Measurements from ENCODE around the gene FSIP1. TPM values are rescaled to one million over a fixed set of nuclear protein-coding genes. Genes with fewer than 3 reads are reported as not detected.

FSIP1 gene
- total RNA-seq, 2 donors from 2014 or later, result 0.67 to 1.7 TPM

DNA sequence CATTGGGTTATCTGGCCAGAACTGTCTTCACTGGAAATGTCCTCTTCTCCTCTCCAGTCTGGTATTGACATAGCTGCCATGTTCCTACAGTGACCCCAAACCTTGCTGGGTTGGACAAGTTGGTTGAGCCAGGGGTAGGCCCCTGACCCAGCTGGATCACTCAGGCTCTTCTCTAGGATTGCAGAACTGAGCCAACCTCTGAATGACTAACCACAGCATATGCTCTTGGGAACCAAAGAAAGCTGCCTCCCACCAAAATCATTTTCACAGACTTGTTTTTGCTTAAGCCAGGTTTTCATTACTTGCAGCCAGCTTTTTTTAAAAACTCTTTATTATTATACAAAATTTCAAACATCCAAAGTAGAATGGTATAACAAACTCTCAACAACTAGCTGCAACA is 41.4 kb downstream of the FSIP1 start:
- ATAC-seq, result no peak

DNA sequence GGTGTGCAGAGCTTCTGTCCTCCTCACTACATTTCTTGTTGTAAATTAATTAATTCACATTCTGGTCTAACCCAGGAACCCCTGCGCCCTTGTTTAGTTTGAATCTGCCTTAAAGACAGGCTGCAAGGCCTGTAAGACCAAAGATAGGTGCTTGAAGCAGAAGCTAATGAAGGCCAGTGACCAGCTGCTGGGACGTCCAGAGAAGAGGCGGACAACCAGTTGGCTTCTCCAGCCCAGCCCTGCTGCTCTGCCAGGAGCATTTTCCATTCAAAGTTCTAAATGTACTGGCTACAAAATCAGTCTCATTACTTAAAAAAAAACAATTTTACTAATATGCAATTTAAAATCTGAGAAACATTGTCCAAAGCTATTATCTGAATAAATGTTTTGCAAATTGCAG is 43.6 kb downstream of the FSIP1 start:
- no peak overlapping the region for H3K27ac Mint-ChIP-seq
- H3K36me3 Mint-ChIP-seq (ENCODE audit: low read depth), result no peaks in the 10 kb centered on the region
- ATAC-seq (no peak), DNase-seq (no peak)
- H3K4me1 Mint-ChIP-seq, result no peaks in the 10 kb centered on the region
- H3K9me3 ChIP-seq (ENCODE audit: control insufficient read depth, low read length, poor library complexity, severe bottlenecking), result no peaks in the 10 kb centered on the region
- no peak overlapping the region for H3K4me3 Mint-ChIP-seq
- H3K27me3 Mint-ChIP-seq, result peaks cover 15% of the 10 kb centered on the region

More for the DNA sequence above, 41.4 kb downstream of the FSIP1 start:
- H3K27ac Mint-ChIP-seq, result no peak overlapping the region
- no peak for DNase-seq
- H3K36me3 Mint-ChIP-seq (ENCODE audit: low read depth), result peaks cover under 1% of the 10 kb centered on the region
- H3K4me3 Mint-ChIP-seq, result no peak overlapping the region
- no peaks in the 10 kb centered on the region for H3K9me3 ChIP-seq (ENCODE audit: control insufficient read depth, low read length, poor library complexity, severe bottlenecking)
- H3K27me3 Mint-ChIP-seq, result peaks cover 23% of the 10 kb centered on the region
- H3K4me1 Mint-ChIP-seq, result peaks cover 2% of the 10 kb centered on the region

DNA sequence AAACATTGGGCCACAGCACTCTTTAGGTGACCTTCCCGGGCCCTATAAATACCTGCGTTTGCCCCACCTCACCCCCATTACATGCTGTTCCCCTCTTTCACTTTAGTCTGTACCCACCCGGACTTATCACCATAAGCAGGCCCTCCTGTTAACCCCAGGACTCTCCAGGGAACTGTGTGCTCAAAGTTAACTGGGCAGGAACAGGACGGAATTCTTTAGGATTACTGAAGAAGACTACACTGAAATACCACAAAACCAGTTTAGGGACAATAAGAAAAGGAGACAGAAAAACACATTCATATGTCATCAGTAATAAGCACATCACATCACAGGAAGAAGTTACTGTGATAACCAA is 45.5 kb downstream of the FSIP1 start:
- no peak for DNase-seq
- peaks cover under 1% of the 10 kb centered on the region for H3K27me3 Mint-ChIP-seq
- no peaks in the 10 kb centered on the region for H3K9me3 ChIP-seq (ENCODE audit: control insufficient read depth, low read length, poor library complexity, severe bottlenecking)
- no peak overlapping the region for H3K27ac Mint-ChIP-seq
- no peak for ATAC-seq
- H3K4me1 Mint-ChIP-seq, result no peaks in the 10 kb centered on the region
- no peak overlapping the region for H3K4me3 Mint-ChIP-seq
- no peaks in the 10 kb centered on the region for H3K36me3 Mint-ChIP-seq (ENCODE audit: low read depth)

DNA sequence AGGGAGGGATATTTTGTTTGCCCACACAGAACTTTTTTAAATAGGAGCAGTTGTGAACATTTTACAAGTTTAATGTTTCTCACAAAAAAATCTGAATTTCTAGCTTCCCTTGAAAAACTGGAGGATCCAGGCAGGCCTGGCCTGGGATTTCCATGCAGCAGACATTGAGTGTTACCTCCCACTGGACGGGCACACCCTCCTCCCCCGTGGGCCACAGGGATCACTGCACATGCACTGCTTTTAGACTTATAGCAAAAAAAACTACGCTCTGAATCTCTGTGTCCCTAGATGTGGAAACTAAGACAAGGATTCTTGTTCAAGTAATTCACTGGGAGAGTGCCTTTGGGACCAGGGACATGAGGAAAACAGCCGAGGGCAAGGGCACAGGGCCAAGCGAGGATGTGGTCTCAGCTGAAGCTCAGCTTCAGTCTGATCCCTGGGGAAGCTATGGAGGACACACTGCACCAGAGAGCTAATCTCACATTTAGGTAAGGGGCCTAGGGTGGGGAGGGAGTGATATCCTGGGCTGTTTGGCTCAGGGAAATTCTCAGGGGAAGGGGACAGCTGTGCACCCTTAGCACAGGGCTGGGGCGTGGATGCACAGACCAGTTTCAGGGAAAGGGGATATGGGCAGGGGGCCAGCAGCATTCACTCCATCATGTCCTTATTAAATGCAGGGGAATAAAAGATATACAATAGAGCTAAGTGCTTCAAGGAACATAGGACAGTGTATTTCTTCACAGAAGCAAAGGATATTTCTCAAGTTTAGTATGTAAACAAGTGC is 46.0 kb downstream of the FSIP1 start:
- H3K36me3 Mint-ChIP-seq (ENCODE audit: low read depth), result no peaks in the 10 kb centered on the region
- no peaks in the 10 kb centered on the region for H3K4me1 Mint-ChIP-seq
- DNase-seq (no peak), ATAC-seq (no peak)
- H3K27me3 Mint-ChIP-seq, result no peaks in the 10 kb centered on the region
- no peak overlapping the region for H3K27ac Mint-ChIP-seq
- H3K4me3 Mint-ChIP-seq, result no peak overlapping the region
- H3K9me3 ChIP-seq (ENCODE audit: control insufficient read depth, low read length, poor library complexity, severe bottlenecking), result no peaks in the 10 kb centered on the region

DNA sequence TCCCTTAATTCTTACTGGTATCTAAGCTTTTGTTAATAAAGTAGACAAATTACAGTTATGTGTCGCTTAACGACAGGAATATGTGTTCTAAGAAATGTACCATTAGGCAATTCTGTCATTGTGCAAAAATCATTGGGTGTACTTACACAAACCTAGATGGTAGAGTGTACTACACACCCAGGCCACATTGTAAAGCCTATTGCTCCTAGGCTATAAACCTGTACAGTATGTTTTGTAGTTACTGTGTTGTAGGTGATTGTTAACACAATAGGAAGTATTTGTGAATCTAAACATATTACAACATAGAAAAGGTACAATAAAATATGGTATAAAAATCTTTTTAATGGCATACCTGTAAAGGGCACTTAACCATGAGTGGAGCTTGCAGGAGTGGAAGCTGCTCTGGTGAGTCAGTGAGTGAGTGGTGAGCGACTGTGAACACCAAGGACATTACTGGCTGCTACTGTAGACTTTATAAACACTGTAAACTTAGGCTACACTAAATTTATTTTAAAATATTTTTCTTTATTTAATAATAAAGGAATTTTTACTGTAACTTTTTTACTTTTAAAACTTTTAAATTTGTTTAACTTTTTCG is 47.4 kb downstream of the FSIP1 start:
- ATAC-seq (no peak), DNase-seq (no peak)
- Mint-ChIP-seq H3K36me3 (ENCODE audit: low read depth) (no peaks in the 10 kb centered on the region), H3K4me1 (no peaks in the 10 kb centered on the region), H3K4me3 (no peak overlapping the region), H3K27ac (no peak overlapping the region), H3K27me3 (no peaks in the 10 kb centered on the region)
- H3K9me3 ChIP-seq (ENCODE audit: control insufficient read depth, low read length, poor library complexity, severe bottlenecking), result no peaks in the 10 kb centered on the region

DNA sequence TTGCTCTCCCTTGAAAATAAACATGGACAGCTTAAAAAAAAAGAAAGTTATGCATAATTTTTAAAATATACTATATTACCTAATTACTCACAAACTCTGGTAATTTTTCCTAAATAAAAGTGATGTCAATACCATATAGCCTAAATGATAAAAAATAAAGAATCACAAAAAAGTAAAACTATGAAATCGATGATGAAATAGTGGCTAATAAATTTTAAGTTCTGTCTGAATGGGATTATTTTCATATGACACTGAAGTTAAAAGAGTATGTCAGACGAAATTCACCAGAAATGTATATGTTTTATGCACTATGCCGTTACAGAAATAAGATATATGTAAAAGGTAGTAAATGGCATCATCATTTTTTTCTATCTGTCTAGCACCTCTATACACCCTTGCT is 51.4 kb downstream of the FSIP1 start:
- no peaks in the 10 kb centered on the region for H3K4me1 Mint-ChIP-seq
- ATAC-seq (no peak), DNase-seq (no peak)
- H3K4me3 Mint-ChIP-seq, result no peak overlapping the region
- peaks cover 13% of the 10 kb centered on the region for H3K27me3 Mint-ChIP-seq
- H3K36me3 Mint-ChIP-seq (ENCODE audit: low read depth), result peaks cover 3% of the 10 kb centered on the region
- no peaks in the 10 kb centered on the region for H3K9me3 ChIP-seq (ENCODE audit: control insufficient read depth, low read length, poor library complexity, severe bottlenecking)
- no peak overlapping the region for H3K27ac Mint-ChIP-seq

DNA sequence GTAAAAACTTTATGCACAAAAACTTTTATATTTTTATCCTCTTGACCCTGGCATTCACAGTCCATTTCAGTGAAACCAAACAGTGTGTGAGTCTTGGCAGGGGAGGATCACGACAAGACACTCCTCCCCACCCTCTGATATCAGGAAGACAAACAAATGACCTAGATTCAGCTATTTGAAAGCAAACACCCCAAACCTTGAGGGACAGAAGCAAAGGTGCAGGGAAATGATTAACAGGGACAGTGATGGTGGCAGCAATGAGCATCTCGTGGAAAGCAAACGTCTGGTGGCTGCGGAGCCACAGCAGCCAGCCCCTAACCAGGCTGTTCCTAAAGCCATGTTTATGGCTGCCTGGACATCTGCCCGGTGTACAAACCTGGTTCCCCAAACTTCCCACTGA is 52.1 kb downstream of the FSIP1 start:
- no peaks in the 10 kb centered on the region for H3K9me3 ChIP-seq (ENCODE audit: control insufficient read depth, low read length, poor library complexity, severe bottlenecking)
- no peaks in the 10 kb centered on the region for H3K4me1 Mint-ChIP-seq
- no peak overlapping the region for H3K4me3 Mint-ChIP-seq
- no peak overlapping the region for H3K27ac Mint-ChIP-seq
- DNase-seq (no peak), ATAC-seq (no peak)
- H3K27me3 Mint-ChIP-seq, result peaks cover 13% of the 10 kb centered on the region
- peaks cover 3% of the 10 kb centered on the region for H3K36me3 Mint-ChIP-seq (ENCODE audit: low read depth)

DNA sequence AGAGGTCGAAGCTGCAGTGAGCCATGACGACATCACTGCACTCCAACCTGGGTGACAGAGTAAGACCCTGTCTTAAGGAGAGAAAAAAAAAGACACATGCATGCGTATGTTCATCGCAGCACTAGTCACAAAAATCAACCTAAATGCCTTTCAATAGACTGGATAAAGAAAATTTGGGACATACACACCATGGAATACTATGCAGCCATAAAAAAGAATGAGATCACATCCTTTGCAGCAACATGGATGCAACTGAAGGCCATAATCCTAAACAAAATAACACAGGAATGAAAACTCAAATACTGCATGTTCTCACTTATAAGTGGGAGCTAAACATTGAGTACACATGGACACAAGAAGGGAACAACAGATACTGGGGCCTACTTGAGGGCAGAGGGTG is 53.1 kb downstream of the FSIP1 start:
- no peak overlapping the region for H3K4me3 Mint-ChIP-seq
- H3K27me3 Mint-ChIP-seq, result peaks cover 13% of the 10 kb centered on the region
- ATAC-seq (no peak), DNase-seq (no peak)
- no peaks in the 10 kb centered on the region for H3K4me1 Mint-ChIP-seq
- peaks cover 3% of the 10 kb centered on the region for H3K36me3 Mint-ChIP-seq (ENCODE audit: low read depth)
- no peak overlapping the region for H3K27ac Mint-ChIP-seq
- H3K9me3 ChIP-seq (ENCODE audit: control insufficient read depth, low read length, poor library complexity, severe bottlenecking), result no peaks in the 10 kb centered on the region

DNA sequence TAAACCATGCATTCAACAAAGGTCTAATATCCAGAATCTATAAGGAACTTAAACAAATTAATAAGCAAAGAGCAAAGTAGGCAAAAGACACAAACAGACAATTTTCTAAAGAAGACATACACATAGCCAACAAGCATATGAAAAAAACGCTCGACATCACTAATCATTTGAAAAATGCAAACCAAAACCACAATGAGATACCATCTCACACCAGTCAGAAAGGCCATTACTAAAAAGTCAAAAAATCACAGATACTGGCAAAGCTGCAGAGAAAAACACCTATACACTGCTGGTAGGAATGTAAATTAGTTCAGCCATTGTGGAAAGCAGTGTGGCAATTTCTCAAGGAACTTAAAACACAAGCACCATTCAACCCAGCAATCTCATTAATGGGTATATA is 53.8 kb downstream of the FSIP1 start:
- H3K27me3 Mint-ChIP-seq, result peaks cover 13% of the 10 kb centered on the region
- H3K4me1 Mint-ChIP-seq, result no peaks in the 10 kb centered on the region
- ATAC-seq (no peak), DNase-seq (no peak)
- no peaks in the 10 kb centered on the region for H3K9me3 ChIP-seq (ENCODE audit: control insufficient read depth, low read length, poor library complexity, severe bottlenecking)
- H3K27ac Mint-ChIP-seq, result no peak overlapping the region
- H3K4me3 Mint-ChIP-seq, result no peak overlapping the region
- peaks cover 3% of the 10 kb centered on the region for H3K36me3 Mint-ChIP-seq (ENCODE audit: low read depth)

DNA sequence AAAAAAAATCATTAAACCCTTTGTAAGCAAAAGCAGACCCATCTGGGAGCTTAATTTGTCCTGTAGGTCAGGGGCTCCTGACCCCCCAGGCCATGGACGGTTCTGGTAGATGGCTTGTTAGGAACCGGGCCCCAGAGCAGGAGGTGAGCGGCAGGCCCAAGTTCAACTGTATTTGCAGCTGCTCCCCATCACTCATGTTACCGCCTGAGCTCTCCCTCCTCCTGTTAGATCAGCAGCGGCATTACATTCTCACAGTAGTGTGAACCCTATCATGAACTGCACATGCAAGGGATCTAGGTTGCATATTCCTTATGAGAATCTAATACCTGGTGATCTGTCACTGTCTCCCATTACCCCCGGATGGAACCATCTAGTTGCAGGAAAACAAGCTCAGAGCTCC is 60.7 kb downstream of the FSIP1 start:
- no peaks in the 10 kb centered on the region for H3K9me3 ChIP-seq (ENCODE audit: control insufficient read depth, low read length, poor library complexity, severe bottlenecking)
- Mint-ChIP-seq H3K36me3 (ENCODE audit: low read depth) (no peaks in the 10 kb centered on the region), H3K27ac (no peak overlapping the region), H3K4me1 (no peaks in the 10 kb centered on the region), H3K4me3 (no peak overlapping the region), H3K27me3 (peaks cover 11% of the 10 kb centered on the region)
- ATAC-seq (no peak), DNase-seq (no peak)

DNA sequence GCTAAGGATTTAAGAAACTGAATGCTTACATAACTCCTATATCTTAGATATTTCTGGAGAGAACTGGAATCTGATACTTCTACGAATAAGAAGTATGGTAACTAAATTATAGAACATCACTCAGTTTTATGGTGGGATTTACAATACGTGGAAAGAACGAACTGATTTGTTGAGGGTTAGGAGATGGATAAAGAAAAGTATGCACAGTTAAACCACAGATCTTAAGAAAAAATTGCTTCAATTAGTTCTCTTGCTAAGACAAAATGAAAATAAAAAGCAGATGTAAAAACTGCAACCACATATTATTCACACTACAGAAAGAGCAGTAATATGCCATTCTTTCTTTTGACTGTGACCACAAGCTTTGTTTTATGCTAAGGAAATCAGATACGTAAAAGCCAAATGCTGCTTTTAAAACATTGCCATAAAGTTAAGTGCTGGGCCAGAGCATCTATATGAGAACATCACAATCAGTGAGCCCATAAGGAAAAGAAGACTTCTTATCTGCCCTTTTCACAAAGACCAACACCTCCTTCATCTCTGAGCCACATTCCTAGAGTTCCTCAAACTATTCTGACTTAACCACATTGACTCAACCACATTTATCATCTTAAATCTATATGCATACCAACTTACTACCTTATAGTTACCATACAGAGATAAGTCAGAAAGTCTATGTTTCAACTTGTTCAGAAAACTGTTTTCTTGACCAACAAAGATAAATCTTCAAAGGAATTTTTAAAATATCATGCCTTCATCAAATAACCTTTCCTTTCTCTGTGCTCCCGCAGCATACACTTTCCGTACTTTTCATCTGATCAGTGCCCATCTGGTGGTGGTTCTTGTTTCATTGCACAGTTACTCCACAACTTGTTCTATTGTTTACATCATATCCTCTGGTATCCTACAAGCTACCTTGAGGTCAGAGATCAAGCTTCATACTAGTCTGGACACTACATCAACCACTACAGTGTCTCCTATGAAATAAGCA is 61.7 kb downstream of the FSIP1 start:
- ATAC-seq (no peak), DNase-seq (no peak)
- Mint-ChIP-seq H3K4me3 (no peak overlapping the region), H3K27ac (no peak overlapping the region), H3K4me1 (no peaks in the 10 kb centered on the region), H3K27me3 (peaks cover 6% of the 10 kb centered on the region), H3K36me3 (ENCODE audit: low read depth) (no peaks in the 10 kb centered on the region)
- no peaks in the 10 kb centered on the region for H3K9me3 ChIP-seq (ENCODE audit: control insufficient read depth, low read length, poor library complexity, severe bottlenecking)

DNA sequence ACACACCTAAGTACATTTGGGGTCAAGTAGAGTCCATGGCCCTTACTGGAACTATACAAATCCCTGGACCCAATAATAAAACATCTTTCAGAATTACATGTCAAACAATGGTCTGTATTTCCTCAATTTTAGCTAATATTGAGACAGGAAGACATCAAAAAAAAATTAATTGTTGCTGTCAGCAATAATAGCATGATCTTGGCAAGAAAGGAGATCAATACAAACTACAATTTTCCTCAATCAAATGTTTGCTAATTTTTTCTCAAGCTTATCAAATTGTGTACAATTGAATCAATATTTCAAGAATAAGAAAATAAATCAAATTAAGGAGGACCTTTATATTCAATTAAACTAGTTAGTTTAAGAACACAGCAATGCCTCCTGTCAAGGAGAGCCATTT is 62.6 kb downstream of the FSIP1 start:
- Mint-ChIP-seq H3K4me3 (no peak overlapping the region), H3K36me3 (ENCODE audit: low read depth) (no peaks in the 10 kb centered on the region), H3K4me1 (no peaks in the 10 kb centered on the region), H3K27ac (no peak overlapping the region), H3K27me3 (peaks cover 6% of the 10 kb centered on the region)
- no peak for ATAC-seq
- H3K9me3 ChIP-seq (ENCODE audit: control insufficient read depth, low read length, poor library complexity, severe bottlenecking), result no peaks in the 10 kb centered on the region
- no peak for DNase-seq

DNA sequence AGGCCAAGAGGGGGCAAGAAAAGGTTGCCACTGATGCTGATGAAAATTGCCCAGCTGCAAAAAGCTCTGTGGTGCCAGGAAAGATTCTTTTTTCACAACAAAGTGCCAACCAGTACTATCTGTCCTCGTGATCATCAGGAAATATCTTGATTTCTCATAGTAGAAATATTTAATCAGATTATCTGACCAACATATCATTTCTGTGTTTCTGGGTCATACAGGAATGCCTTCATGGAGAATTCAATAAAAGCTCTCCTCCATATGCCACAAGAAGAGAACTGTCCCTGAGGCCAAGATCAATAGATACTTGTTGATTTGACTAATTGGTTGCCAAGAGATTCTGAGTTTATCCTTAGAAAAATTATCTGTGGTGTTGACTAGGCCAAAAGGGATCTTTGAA is 63.5 kb downstream of the FSIP1 start:
- no peak overlapping the region for H3K27ac Mint-ChIP-seq
- no peaks in the 10 kb centered on the region for H3K9me3 ChIP-seq (ENCODE audit: control insufficient read depth, low read length, poor library complexity, severe bottlenecking)
- DNase-seq (no peak), ATAC-seq (no peak)
- no peaks in the 10 kb centered on the region for H3K36me3 Mint-ChIP-seq (ENCODE audit: low read depth)
- H3K27me3 Mint-ChIP-seq, result peaks cover 6% of the 10 kb centered on the region
- no peaks in the 10 kb centered on the region for H3K4me1 Mint-ChIP-seq
- H3K4me3 Mint-ChIP-seq, result no peak overlapping the region
